IPS-18c (cell line): Measurements from ENCODE around the gene HUWE1.

ENCODE experiments used
- H3K4me3 ChIP-seq: 2 replicates; pipeline ENCODE4 v1.7.0; 2013; ENCODE audit warnings: low read depth, mild to moderate bottlenecking, low read length, moderate library complexity; ENCODE audit not compliant: insufficient read depth
- H3K9me3 ChIP-seq: one replicate; pipeline ENCODE4 v1.6.1; 2013; ENCODE audit warnings: mild to moderate bottlenecking, low read length, moderate library complexity; ENCODE audit not compliant: control insufficient read depth, insufficient read depth

HUWE1 gene

GRCh38 chrX:53644751-53645150 is 41.8 kb downstream of the HUWE1 start:
- no peaks in the 10 kb centered on the region for H3K9me3 ChIP-seq
- H3K4me3 ChIP-seq: no peak overlapping the region

GRCh38 chrX:53642337-53642736 is 44.2 kb downstream of the HUWE1 start:
- H3K4me3 ChIP-seq: no peak overlapping the region
- H3K9me3 ChIP-seq: no peaks in the 10 kb centered on the region

DNA sequence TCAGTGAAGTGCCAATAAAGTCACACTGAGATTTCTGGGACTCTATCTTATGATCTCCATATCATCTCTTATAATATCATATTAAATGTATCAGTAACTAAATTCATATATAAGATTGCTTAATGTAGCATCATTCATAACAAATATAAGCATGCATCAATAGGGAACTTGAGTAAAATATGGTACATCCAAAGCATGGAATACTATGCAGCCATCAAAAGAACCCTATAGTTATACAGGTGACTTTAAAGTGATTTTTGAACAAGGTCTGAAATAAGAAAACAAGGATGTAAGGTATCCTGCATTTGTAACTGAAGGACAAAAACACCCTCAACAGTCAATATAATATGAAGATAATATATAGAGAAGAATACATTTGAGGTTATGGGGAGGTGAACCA is 47.3 kb downstream of the HUWE1 start:
- peaks cover 3% of the 10 kb centered on the region for H3K9me3 ChIP-seq
- H3K4me3 ChIP-seq: no peak overlapping the region

DNA sequence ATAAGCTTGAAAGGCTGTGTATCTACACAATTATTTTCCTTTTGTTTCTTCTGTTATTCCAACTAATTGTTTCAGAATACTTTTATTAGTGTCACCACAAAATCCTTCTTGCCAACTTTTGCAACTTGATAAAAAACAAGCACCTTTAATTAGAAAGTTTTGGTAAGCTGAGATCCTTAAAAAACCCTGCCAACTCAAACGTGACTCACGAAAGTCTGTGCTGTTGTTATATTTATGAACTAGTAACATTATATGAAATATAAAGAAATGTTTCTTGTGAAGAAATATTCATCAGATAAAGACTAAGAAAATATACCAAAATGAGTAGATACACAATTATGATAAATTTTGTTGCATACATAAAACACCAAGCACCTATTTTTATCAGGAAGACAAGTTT is 49.0 kb downstream of the HUWE1 start:
- H3K9me3 ChIP-seq: peaks cover 3% of the 10 kb centered on the region
- H3K4me3 ChIP-seq: no peak overlapping the region

DNA sequence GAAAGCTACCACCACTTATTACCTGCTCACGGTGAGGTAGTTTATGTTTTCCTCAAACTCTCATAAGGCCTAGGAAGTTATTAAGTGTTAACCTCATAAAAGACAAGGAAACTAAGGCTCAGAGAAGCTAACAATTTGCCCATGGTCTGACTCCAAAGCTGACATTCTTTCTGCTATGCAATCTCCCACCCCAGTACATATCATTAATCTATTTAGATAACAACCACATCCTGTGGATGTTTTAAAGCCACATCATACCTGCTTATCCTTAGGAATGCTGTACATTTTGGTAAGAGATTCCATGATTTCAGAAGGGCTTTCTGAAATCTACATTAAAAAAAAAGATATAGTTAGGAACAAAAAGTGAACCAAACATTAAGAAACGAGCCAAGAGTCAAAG is 55.4 kb downstream of the HUWE1 start:
- Histone ChIP-seq H3K9me3 (peaks cover 3% of the 10 kb centered on the region), H3K4me3 (no peak overlapping the region)

GRCh38 chrX:53630261-53630660 is 56.3 kb downstream of the HUWE1 start:
- no peak overlapping the region for H3K4me3 ChIP-seq
- no peaks in the 10 kb centered on the region for H3K9me3 ChIP-seq

- no peaks in the 10 kb centered on the region for H3K9me3 ChIP-seq
- H3K4me3 ChIP-seq: no peak overlapping the region; the same call in 1 of the 2 replicates
Observed at GRCh38 chrX:53622431-53622830, 64.1 kb downstream of the HUWE1 start.

DNA sequence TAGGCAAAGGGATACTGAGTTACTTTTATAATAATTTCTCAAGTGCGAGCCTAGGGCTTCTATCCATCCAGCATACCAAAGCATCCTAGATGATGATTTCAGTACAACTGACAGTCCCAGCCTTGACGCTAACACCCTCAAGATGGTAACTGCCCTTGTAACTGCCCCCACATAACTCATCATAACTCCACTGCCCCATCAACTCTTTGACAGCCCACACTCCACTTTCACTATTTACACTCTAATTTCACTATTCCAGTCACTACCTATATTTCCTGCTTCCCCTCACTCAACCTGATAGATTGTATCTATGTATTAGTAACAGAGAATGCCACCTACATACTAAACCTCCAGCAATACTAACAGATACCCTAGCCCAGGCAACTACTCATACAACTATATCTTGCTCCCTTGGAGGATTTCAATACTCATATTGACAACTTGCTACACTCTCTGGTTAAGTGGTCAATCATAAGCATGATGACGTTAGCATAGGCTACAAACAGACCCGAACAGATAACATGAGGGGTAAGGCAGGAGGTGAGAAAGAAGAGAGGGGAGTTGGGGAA is 65.0 kb downstream of the HUWE1 start:
- Histone ChIP-seq H3K4me3 (no peak overlapping the region), H3K9me3 (no peaks in the 10 kb centered on the region)

GRCh38 chrX:53616946-53617345 is 69.6 kb downstream of the HUWE1 start:
- H3K4me3 ChIP-seq: no peak overlapping the region
- no peaks in the 10 kb centered on the region for H3K9me3 ChIP-seq

GRCh38 chrX:53606456-53606855 is 80.1 kb downstream of the HUWE1 start:
- Histone ChIP-seq H3K4me3 (no peak overlapping the region), H3K9me3 (peaks cover 5% of the 10 kb centered on the region)

- peaks cover 3% of the 10 kb centered on the region for H3K9me3 ChIP-seq
Observed at GRCh38 chrX:53605004-53605403, 81.5 kb downstream of the HUWE1 start.

DNA sequence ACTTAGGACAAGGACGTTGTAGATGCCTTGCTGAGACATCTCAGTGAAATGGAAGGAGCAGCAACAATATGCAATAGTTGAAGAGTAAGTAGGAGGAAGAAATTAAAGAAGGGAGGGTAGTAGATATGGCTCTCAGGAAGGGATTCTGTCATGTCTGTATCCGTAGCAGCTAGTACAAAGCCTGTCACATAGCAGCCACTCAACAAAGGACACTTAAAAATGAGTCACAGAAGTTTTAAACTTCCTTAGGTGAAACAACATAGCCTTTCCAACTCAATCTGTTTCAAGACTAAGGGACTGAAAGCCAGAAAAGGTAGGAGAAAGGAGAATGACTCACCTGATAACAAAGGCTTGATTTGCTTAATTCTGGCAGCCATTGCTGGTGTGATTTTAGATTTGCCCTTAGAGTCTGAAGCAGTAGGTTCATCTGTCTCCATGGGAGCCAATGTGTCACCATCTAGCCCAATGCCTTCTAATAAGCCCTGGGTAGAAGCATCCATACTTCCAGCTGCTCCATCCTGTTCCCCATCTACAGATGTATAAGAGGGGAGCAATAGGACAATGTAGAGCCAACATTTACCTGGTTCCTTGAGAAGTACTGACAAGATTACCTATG is 86.6 kb downstream of the HUWE1 start:
- H3K4me3 ChIP-seq: no peak overlapping the region
- peaks cover under 1% of the 10 kb centered on the region for H3K9me3 ChIP-seq

More at GRCh38 chrX:53605004-53605403, 81.5 kb downstream of the HUWE1 start:
- H3K4me3 ChIP-seq: no peak overlapping the region

DNA sequence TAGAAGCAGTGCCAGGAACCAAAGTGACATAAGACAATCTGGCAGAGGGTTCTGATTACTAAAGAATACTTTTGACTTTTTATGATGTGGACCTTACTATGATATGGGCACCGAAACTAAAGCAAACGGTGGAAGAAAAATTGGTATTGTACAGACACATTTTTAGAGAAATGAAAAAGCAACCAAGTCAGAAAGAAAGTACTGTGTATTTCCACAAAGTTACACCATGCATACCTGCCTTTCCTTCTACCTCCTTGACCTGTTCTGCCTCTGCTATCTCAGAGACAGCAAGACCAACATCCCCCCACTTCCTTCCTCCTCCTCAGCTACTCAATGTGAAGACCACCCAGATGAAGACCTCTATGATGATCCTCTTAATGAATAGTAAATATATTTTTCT is 88.3 kb downstream of the HUWE1 start:
- no peak overlapping the region for H3K4me3 ChIP-seq

GRCh38 chrX:53595266-53595810 is 91.2 kb downstream of the HUWE1 start:
- Histone ChIP-seq H3K4me3 (no peak overlapping the region), H3K9me3 (peaks cover 2% of the 10 kb centered on the region)

More for the DNA sequence above, 88.3 kb downstream of the HUWE1 start:
- peaks cover 2% of the 10 kb centered on the region for H3K9me3 ChIP-seq

- peaks cover 2% of the 10 kb centered on the region for H3K9me3 ChIP-seq
- no peak overlapping the region for H3K4me3 ChIP-seq
Observed at GRCh38 chrX:53594354-53594753, 92.2 kb downstream of the HUWE1 start.

DNA sequence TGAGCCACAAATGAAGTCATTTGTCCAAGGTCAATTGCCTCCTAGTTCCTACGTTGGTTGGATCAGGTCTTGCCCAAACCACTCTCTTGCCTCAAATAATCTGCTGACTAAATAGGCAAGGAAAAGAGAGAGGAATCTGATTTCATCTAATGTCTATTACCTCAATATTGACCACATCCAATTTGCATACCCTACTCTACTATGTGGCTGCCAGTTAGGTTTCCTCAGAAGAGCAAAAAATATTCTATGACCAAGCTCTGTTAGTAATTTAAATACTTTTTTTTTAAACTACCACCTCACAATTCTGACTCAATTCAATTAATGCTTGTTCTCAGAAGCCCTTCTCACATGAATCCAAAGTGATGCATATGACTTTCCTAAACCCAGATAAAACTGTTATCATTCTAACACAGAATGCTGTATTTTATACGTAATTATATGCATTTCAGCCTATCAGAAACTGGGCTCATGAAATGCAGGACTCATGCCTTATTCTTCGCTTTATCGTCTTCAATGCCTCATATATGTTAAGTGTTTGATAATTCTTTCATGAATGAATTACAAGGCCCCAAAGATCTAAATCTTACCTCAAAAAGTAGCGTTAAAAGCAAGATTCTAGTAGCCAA is 98.6 kb downstream of the HUWE1 start:
- H3K9me3 ChIP-seq: peaks cover 6% of the 10 kb centered on the region
- no peak overlapping the region for H3K4me3 ChIP-seq

DNA sequence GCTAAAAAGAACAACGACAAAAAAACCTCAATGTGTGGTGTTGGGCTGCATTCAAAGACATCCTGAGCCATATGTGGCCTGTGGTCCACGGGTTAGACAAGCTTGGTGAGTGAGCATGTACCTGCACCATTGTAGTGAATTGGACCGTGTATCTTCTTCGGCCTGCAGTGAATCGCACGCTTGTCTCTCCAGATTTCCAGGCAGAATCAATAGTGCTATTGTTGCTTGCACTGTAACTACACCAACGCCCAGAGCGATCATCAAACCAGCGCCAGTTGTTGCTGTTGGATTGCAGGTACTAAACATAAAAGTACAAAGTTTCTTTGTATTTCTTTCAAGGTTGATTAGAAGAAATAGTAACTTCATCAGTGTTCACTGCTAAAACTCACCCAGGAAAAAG is 101.6 kb downstream of the HUWE1 start:
- Histone ChIP-seq H3K9me3 (peaks cover 6% of the 10 kb centered on the region), H3K4me3 (no peak overlapping the region)

- H3K9me3 ChIP-seq: peaks cover 6% of the 10 kb centered on the region
- H3K4me3 ChIP-seq: no peak overlapping the region
Observed at GRCh38 chrX:53583571-53583970, 102.9 kb downstream of the HUWE1 start.
